GM18520 (cell line): Measurements from ENCODE around the gene CGN.

Source experiments
- ATAC-seq: cut with Tn5 transposase; IDR thresholded peaks from one replicate; pipeline ENCODE4 v1.9.1; 2021; ENCODE audit not compliant: unreplicated experiment

CGN gene

DNA sequence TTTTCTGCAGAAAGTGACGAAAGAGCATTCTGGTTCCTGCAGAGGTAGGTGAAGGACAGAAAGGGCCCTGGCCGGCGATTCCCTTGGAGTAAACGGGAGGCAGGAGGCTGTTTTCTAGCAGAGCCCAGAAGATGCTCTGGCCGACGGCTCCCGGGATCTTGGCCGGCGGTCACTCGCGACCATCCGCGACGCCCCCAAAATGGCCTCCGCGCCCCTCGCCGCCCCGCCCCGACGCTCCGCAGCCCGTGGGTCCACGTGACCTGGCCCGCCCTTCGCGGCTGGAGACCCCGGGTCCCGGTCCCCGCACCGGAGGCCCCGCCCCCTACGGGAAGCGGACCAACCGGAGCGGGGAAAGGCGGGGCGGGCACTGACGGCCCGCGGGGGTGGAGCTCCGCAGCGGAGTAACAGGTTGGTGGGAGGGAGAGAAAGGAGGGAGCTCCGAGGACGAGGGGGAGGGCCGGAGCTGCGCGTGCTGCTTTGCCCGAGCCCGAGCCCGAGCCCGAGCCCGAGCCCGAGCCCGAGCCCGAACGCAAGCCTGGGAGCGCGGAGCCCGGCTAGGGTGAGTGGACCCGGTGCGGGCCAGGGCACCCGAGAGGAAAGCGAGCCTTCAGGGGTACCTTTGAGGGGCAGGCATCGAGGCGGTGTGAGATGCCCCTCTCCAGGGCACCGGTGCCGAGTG lies at the start of gene CGN:
CGN (plus strand) TSS at position 431 of the 679 bp plus-strand sequence. CDS start 7,133 bp downstream, outside the sequence.
- peak; percentile 68 for ATAC-seq

- no peak for ATAC-seq
Observed at GRCh38 chr1:151461694-151462093, 49.5 kb upstream of the CGN start.

GRCh38 chr1:151465026-151465425 lies 46.2 kb upstream of the CGN start:
- no peak for ATAC-seq

GRCh38 chr1:151472856-151473731 lies 38.1 kb upstream of the CGN start:
- ATAC-seq = no peak

- no peak for ATAC-seq
Observed at GRCh38 chr1:151474745-151475144, 36.4 kb upstream of the CGN start.

DNA sequence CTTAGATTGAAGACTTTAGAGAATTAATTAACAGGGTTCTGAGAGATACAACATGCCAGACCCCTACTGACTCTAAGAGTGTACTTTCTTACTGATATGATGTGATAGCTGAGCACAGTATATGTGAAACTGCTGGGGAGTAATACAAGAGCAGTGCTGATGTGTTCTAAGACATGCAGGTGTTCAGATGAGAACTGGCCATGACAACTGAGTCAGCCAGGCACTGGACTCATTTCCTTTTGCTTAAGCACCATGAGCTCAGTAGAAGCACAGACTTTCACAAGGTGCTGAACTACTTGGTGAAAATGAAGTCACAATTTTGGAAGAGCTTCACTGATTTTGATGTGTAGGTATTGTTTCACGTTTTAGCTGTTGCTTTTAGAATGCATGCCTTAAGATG lies 36.0 kb upstream of the CGN start:
- ATAC-seq = peak; percentile 74

DNA sequence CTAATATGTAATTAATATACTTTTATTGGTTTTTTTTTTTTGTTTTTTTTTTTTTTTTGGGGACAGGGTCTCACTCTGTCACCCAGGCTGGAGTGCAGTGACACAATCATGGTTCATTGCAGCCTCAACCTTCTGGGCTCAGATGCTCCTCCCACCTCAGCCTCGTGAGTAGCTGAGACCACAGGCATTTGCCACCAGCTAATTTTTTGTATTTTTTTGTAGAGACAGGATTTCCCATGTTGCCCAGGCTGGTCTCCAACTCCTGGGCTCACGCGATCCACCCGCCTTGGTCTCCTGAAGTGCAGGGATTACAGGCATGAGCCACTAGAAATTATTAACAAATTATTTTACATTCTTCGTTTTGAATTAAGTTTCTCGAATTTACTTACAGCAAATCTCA lies 35.1 kb upstream of the CGN start:
- ATAC-seq = no peak

GRCh38 chr1:151477066-151477465 lies 34.1 kb upstream of the CGN start:
- no peak for ATAC-seq

GRCh38 chr1:151478140-151478812 lies 32.9 kb upstream of the CGN start:
- ATAC-seq = no peak

- ATAC-seq = no peak
Observed at GRCh38 chr1:151478923-151479322, 32.3 kb upstream of the CGN start.

DNA sequence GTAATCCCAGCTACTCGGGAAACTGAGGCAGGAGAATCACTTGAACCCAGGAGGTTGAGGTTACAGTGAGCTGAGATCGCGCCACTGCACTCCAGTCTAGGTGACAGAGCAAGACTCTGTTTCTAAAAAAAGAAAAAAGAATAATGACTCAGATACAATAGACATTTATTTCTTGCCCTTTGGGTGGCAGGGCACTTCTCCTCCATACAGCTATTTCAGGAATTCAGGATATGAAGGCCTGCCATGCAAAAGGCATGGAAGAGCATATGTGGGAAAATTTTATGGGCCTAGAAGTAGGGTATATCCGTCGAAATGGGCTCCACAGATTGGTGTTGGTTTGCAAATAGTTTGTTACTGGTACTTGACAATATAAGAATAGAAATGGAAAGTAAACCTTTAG lies 31.7 kb upstream of the CGN start:
- no peak for ATAC-seq

GRCh38 chr1:151482017-151482416 lies 29.2 kb upstream of the CGN start:
- no peak for ATAC-seq

DNA sequence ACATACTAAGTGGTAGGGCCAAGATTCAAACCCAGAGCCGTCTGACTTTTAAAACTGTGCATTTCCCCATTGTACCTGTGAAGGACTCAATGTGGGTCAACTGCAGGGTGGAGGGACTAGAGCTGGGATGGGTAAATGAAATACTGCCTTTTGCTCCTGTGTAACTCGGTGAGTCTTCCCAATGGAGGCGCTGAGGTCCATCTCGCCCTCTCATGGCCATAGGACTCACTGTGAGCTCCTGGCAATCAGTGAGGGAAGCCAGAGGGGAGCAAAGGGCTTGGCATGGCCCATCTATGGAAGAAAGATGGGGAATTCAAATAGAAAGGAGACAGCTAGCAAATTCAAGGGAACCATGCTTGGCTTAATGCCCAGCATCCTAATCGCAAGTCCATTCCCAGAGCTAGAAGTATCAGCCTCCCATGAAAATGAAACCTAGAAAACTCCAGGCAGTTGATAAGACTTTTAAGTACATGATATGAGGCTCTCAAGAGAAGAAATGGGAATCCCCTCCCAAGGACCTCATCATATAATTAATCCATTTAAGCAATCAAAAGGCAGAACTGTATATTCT lies 25.4 kb upstream of the CGN start:
- ATAC-seq = no peak

DNA sequence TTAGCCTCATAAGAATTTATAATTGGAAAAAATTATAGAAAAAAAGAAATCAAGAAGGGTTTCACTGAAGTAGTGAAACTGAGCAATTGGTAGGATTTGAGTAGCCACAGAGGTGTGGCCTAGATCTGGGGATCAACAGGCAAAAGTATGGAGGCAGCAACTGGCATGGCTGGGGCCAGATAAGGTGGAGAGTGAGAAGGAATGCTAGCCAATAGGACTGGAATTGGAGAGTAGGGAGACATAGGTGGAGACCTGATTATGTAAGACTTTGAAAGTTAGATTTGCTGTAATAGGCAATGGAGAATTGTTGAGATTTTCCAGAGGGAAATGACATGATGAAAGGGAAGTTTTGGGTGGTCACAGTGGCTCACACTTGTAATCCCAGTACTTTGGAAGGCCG lies 24.6 kb upstream of the CGN start:
- ATAC-seq = no peak

- no peak for ATAC-seq
Observed at GRCh38 chr1:151491641-151492040, 19.5 kb upstream of the CGN start.

DNA sequence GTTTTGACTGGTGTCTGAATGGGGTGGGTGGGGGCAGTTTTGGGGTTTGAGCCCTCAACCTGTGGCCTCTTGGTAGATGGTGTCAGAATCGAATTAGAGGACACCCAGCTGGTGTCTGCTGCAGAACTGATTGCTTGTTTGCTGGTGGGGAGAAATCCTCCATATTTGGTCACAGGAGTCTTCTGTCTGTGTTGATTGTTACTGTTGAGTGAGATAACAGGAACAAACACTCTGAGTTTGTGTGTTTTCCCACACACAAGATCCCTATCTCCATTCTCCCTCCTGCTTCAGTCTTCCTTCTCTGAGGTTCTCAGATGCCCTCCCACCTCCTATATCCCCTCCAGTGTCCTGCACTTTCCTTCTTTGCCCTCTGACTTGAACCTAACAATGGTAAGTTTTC lies 19.1 kb upstream of the CGN start:
- no peak for ATAC-seq

- ATAC-seq = no peak
Observed at GRCh38 chr1:151493042-151493441, 18.1 kb upstream of the CGN start.

DNA sequence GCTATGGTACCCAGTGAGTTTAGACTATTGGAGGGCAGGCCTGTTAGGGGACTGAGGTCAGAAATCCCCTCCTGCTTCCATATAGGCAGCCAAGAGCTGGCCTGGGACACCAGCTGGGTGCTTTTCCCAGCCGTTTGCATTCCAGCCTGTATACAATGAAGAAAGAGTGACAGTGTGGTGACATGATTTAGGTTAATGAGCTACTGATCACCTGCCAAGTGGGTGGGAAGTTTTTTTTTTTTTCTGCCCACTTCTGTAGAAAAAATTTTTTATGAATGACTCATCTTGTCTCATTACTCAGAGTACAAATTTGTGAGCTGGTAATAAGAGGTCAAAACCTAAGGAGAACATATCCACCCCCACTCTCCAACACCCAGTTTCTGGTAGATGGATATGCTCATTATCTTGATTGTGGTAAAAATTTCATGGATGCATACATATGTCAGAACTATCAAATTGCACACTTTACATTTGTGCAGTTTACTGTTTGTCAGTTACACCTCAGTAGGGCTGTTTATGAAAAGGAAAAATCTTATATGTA lies 16.4 kb upstream of the CGN start:
- no peak for ATAC-seq

DNA sequence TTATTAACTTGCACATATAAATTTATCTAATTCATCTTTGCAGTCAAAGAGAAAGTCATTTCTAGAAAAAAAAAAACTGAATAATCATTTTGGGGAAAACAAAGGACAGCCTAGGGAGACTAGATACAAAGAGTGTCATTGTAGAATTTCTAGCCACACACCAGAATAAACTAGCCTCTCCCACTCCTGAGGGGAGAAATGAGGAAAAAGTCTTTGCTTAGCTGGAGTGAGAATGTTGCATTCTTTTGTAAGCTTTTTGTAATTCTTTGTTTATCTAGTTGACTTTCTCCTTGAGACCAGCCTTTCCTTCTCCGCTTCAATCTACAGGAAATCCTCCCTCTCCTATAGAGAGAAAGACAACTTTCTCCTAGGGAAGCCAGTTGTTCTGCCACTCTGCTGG lies 15.9 kb upstream of the CGN start:
- ATAC-seq = no peak

DNA sequence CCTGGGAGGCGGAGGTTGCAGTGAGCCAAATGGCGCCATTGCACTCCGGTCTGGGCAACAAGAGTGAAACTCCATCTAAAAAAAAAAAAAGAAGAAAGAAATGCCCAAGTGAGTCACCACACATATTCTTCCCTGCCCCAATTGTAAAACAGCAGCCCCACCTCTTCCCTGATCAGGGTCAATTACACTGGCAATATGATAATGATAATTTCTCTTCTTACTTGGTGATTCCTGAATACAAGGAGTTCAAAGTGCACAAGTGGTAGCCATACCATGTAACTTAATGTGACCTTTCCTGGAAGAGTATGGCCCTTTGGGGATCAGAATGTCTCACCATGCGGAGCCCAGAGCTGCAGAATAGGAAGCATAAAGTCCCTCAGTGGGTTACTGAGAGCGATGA lies 11.8 kb upstream of the CGN start:
- no peak for ATAC-seq

DNA sequence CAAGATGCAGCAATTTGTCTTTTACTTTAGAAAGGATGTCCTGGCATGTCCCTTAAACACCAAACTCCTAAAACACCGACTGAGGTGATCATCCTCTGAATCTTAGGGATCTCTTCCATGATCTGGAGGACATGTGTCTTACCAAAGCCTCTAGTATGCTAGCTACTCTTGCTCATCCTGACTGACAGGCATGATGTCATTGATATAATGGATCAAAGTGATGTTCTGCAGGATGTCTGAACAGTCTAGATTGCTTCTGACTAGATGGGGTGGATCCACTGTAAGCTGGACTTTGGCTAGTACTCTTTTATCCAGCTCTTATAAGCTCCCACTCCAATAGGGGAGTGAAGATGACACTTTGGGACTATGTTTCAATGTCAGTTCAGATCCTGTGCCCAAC lies 11.3 kb upstream of the CGN start:
- no peak for ATAC-seq
